Measurements from ENCODE around the gene PARN.
"Not testable (repeated sequence)": the region's sequence is repeated elsewhere in the genome, so short reads cannot be mapped to it uniquely, and the experiment has no call there.

- TF ChIP-seq CTCF, POLR2A (IDR thresholded peaks at IDR 0.05): not testable (repeated sequence)
Observed at GRCh38 chr16:14636951-14637240, 6.8 kb upstream of the PARN start.

Measured in prostate gland (tissue), 2 donors.